Glomerular visceral epithelial cell (primary cell): ENCODE data around the gene ARID5A.
"Not testable (repeated sequence)": the region's sequence is repeated elsewhere in the genome, so short reads cannot be mapped to it uniquely, and the experiment has no call there.

Experiments used
- DNase-seq: peaks from one replicate; pipeline ENCODE4 v3.0.0-alpha.2; 2016; ENCODE audit errors: extremely low spot score

The ARID5A gene

GRCh38 chr2:96541398-96542152 lies 5.0 kb downstream of the ARID5A start:
- no peak for DNase-seq

- no peak for DNase-seq
These were observed 5.9 kb downstream of the ARID5A start for GRCh38 chr2:96542357-96542977.

- no peak for DNase-seq
These were observed 9.8 kb downstream of the ARID5A start for GRCh38 chr2:96546321-96546720.

GRCh38 chr2:96546797-96547196 lies 10.2 kb downstream of the ARID5A start:
- DNase-seq = no peak

GRCh38 chr2:96547203-96547641 lies 10.7 kb downstream of the ARID5A start:
- no peak for DNase-seq

GRCh38 chr2:96547731-96548171 lies 11.2 kb downstream of the ARID5A start:
- no peak for DNase-seq

GRCh38 chr2:96548558-96549465 lies 12.3 kb downstream of the ARID5A start:
- no peak for DNase-seq

GRCh38 chr2:96549466-96549785 lies 12.9 kb downstream of the ARID5A start:
- no peak for DNase-seq

- peak; percentile 38 for DNase-seq
These were observed 13.6 kb downstream of the ARID5A start for GRCh38 chr2:96549967-96550786.

- no peak for DNase-seq
These were observed 14.4 kb downstream of the ARID5A start for GRCh38 chr2:96550787-96551604.

- no peak for DNase-seq
These were observed 15.2 kb downstream of the ARID5A start for GRCh38 chr2:96551605-96552314.

GRCh38 chr2:96552315-96553175 lies 16.0 kb downstream of the ARID5A start:
- DNase-seq = no peak

- DNase-seq = no peak
These were observed 16.8 kb downstream of the ARID5A start for GRCh38 chr2:96553176-96553956.

GRCh38 chr2:96553957-96554292 lies 17.4 kb downstream of the ARID5A start:
- not testable (repeated sequence) for DNase-seq

GRCh38 chr2:96554293-96555145 lies 18.0 kb downstream of the ARID5A start:
- peak; percentile 65 for DNase-seq

GRCh38 chr2:96555146-96555610 lies 18.6 kb downstream of the ARID5A start:
- no peak for DNase-seq
